Measurements from ENCODE around the gene ITPKB.

ITPKB gene

GRCh38 chr1:226638001-226638601 lies 101.0 kb downstream of the ITPKB start:
- no peak for TF ChIP-seq CTCF (IDR thresholded peaks at IDR 0.05; ENCODE audit: control insufficient read depth, insufficient read depth, low read depth, low read length, missing control alignments)
- no peak overlapping the region for H3K4me3 ChIP-seq (ENCODE audit: control insufficient read depth, low read depth, low read length)
- DNase-seq (ENCODE audit: low read depth) = no peak

- peak; percentile 61 for TF ChIP-seq CTCF (IDR thresholded peaks at IDR 0.05; ENCODE audit: control insufficient read depth, insufficient read depth, low read depth, low read length, missing control alignments)
- no peak for DNase-seq (ENCODE audit: low read depth)
- H3K4me3 ChIP-seq (ENCODE audit: control insufficient read depth, low read depth, low read length) = no peak overlapping the region
Observed at GRCh38 chr1:226637147-226637935, 101.7 kb downstream of the ITPKB start.

GRCh38 chr1:226636847-226637096 lies 102.3 kb downstream of the ITPKB start:
- H3K4me3 ChIP-seq (ENCODE audit: control insufficient read depth, low read depth, low read length) = no peak overlapping the region
- no peak for TF ChIP-seq CTCF (IDR thresholded peaks at IDR 0.05; ENCODE audit: control insufficient read depth, insufficient read depth, low read depth, low read length, missing control alignments)
- DNase-seq (ENCODE audit: low read depth) = no peak

GRCh38 chr1:226635456-226635941 lies 103.6 kb downstream of the ITPKB start:
- no peak for DNase-seq (ENCODE audit: low read depth)
- TF ChIP-seq CTCF (IDR thresholded peaks at IDR 0.05; ENCODE audit: control insufficient read depth, insufficient read depth, low read depth, low read length, missing control alignments) = no peak
- no peak overlapping the region for H3K4me3 ChIP-seq (ENCODE audit: control insufficient read depth, low read depth, low read length)

- no peak for TF ChIP-seq CTCF (IDR thresholded peaks at IDR 0.05; ENCODE audit: control insufficient read depth, insufficient read depth, low read depth, low read length, missing control alignments)
- no peak for DNase-seq (ENCODE audit: low read depth)
- H3K4me3 ChIP-seq (ENCODE audit: control insufficient read depth, low read depth, low read length) = no peak overlapping the region
Observed at GRCh38 chr1:226634611-226635246, 104.4 kb downstream of the ITPKB start.

- peak; percentile 96 for TF ChIP-seq CTCF (IDR thresholded peaks at IDR 0.05; ENCODE audit: control insufficient read depth, insufficient read depth, low read depth, low read length, missing control alignments)
- no peak overlapping the region for H3K4me3 ChIP-seq (ENCODE audit: control insufficient read depth, low read depth, low read length)
- DNase-seq (ENCODE audit: low read depth) = no peak
Observed at GRCh38 chr1:226634166-226634588, 104.9 kb downstream of the ITPKB start.
